ENCODE measurements around the gene PAM.

GRCh38 chr5:102788788-102789187 lies 33.7 kb downstream of the PAM start:
- no peak for TF ChIP-seq CTCF (IDR thresholded peaks at IDR 0.05; ENCODE audit: low read depth, low read length, missing input control)
- no peak for TF ChIP-seq EGR1 (IDR thresholded peaks at IDR 0.05; ENCODE audit: low read depth in 2 of 2)
- TF ChIP-seq MAX (IDR thresholded peaks at IDR 0.05): no peak
- TF ChIP-seq YY1 (IDR thresholded peaks at IDR 0.05): peak; percentile 9
- TF ChIP-seq HNF4G (IDR thresholded peaks at IDR 0.05): peak; percentile 67
- peak in 1 of 2 donors; percentile 20 for TF ChIP-seq GABPA (IDR thresholded peaks at IDR 0.05 in 1 of 2, conservative IDR thresholded peaks at IDR 0.05 in 1 of 2)
- TF ChIP-seq ZBTB33 (IDR thresholded peaks at IDR 0.05): no peak
- TF ChIP-seq REST (IDR thresholded peaks at IDR 0.05): no peak
- no peak for TF ChIP-seq RAD21 (IDR thresholded peaks at IDR 0.05)
- TF ChIP-seq TAF1 (conservative IDR thresholded peaks at IDR 0.05): peak; percentile 16
